Progenitor cell of endocrine pancreas (in vitro differentiated cells): ENCODE results near the gene SMIM28. TPM values are rescaled to one million over a fixed set of nuclear protein-coding genes. Genes with fewer than 3 reads are reported as not detected.

Experiments
- DNase-seq: peaks from one replicate; pipeline ENCODE4 v3.0.0; 2021; ENCODE audit warnings: low spot score; ENCODE audit not compliant: unreplicated experiment
- H3K27ac Mint-ChIP-seq: 2 replicates; pipeline ENCODE4 v1.8.0; 2021; ENCODE audit warnings: mild to moderate bottlenecking, moderate library complexity, mixed read lengths
- H3K27me3 Mint-ChIP-seq: 2 replicates; pipeline ENCODE4 v1.8.0; 2021; ENCODE audit warnings: mixed read lengths
- H3K36me3 Mint-ChIP-seq: 2 replicates; pipeline ENCODE4 v1.8.0; 2022; ENCODE audit warnings: mixed read lengths; ENCODE audit not compliant: insufficient read depth
- H3K4me1 Mint-ChIP-seq: 2 replicates; pipeline ENCODE4 v1.8.0; 2021; ENCODE audit warnings: low read depth, mixed read lengths
- H3K4me3 Mint-ChIP-seq: 2 replicates; pipeline ENCODE4 v1.8.0; 2021; ENCODE audit warnings: low read depth, mild to moderate bottlenecking, moderate library complexity, mixed read lengths
- H3K9me3 Mint-ChIP-seq: 2 replicates; pipeline ENCODE4 v1.8.0; 2021; ENCODE audit warnings: low read depth, mixed read lengths
- total RNA-seq: library from RNA; stranded (reverse); gene quantifications from 2 replicates; pipeline ENCODE4 v1.2.1, GENCODE V29; 2021
- TF ChIP-seq, protein P1 (sequence below): fragments of 200-600 bp; sonication (generic); IDR thresholded peaks from one replicate; pipeline ENCODE4 v1.5.0; 2021; ENCODE audit warnings: antibody characterized with exemption, mild to moderate bottlenecking; ENCODE audit not compliant: unreplicated experiment

SMIM28 gene
- total RNA-seq, 1 donor from 2014 or later, result not detected

- Mint-ChIP-seq H3K4me1 (peaks cover 17% of the 10 kb centered on the region), H3K27ac (peak overlapping the region; percentile 50), H3K9me3 (no peaks in the 10 kb centered on the region), H3K36me3 (peaks cover 7% of the 10 kb centered on the region), H3K27me3 (no peaks in the 10 kb centered on the region), H3K4me3 (peak overlapping the region; percentile 32)
- no peak for DNase-seq
- TF ChIP-seq, protein P1, sequence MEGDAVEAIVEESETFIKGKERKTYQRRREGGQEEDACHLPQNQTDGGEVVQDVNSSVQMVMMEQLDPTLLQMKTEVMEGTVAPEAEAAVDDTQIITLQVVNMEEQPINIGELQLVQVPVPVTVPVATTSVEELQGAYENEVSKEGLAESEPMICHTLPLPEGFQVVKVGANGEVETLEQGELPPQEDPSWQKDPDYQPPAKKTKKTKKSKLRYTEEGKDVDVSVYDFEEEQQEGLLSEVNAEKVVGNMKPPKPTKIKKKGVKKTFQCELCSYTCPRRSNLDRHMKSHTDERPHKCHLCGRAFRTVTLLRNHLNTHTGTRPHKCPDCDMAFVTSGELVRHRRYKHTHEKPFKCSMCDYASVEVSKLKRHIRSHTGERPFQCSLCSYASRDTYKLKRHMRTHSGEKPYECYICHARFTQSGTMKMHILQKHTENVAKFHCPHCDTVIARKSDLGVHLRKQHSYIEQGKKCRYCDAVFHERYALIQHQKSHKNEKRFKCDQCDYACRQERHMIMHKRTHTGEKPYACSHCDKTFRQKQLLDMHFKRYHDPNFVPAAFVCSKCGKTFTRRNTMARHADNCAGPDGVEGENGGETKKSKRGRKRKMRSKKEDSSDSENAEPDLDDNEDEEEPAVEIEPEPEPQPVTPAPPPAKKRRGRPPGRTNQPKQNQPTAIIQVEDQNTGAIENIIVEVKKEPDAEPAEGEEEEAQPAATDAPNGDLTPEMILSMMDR, result no peak
These were observed 24.5 kb downstream of the SMIM28 start for GRCh38 chr6:138401960-138402837.

DNA sequence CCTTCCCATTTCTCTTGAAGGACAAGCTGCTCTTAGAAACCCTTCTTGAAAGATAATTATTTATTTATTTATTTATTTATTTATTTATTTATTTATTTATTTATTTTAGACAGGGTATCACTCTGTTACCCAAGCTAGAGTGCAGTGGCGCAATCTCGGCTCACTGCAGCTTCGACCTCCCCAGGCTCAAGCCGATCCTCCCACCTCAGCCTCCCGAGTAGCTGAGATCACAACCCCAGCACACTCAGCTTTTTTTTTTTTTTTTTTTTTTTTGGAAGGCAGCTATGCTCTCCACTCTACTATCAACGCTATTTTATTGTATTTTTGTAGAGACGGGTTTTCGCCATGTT lies 25.1 kb downstream of the SMIM28 start:
- H3K4me3 Mint-ChIP-seq, result no peak overlapping the region
- DNase-seq, result no peak
- TF ChIP-seq, protein P1, result no peak
- H3K9me3 Mint-ChIP-seq, result no peaks in the 10 kb centered on the region
- H3K27ac Mint-ChIP-seq, result peak overlapping the region; percentile 97
- H3K27me3 Mint-ChIP-seq, result no peaks in the 10 kb centered on the region
- H3K4me1 Mint-ChIP-seq, result peaks cover 14% of the 10 kb centered on the region
- peaks cover 7% of the 10 kb centered on the region for H3K36me3 Mint-ChIP-seq

- Mint-ChIP-seq H3K27me3 (no peaks in the 10 kb centered on the region), H3K27ac (peak overlapping the region; percentile 97), H3K9me3 (no peaks in the 10 kb centered on the region), H3K4me3 (peak overlapping the region; percentile 71), H3K36me3 (peaks cover 10% of the 10 kb centered on the region), H3K4me1 (peaks cover 12% of the 10 kb centered on the region)
- peak; percentile 37 for DNase-seq
- TF ChIP-seq, protein P1, result peak; percentile 39
These were observed 25.7 kb downstream of the SMIM28 start for GRCh38 chr6:138403324-138403800.

DNA sequence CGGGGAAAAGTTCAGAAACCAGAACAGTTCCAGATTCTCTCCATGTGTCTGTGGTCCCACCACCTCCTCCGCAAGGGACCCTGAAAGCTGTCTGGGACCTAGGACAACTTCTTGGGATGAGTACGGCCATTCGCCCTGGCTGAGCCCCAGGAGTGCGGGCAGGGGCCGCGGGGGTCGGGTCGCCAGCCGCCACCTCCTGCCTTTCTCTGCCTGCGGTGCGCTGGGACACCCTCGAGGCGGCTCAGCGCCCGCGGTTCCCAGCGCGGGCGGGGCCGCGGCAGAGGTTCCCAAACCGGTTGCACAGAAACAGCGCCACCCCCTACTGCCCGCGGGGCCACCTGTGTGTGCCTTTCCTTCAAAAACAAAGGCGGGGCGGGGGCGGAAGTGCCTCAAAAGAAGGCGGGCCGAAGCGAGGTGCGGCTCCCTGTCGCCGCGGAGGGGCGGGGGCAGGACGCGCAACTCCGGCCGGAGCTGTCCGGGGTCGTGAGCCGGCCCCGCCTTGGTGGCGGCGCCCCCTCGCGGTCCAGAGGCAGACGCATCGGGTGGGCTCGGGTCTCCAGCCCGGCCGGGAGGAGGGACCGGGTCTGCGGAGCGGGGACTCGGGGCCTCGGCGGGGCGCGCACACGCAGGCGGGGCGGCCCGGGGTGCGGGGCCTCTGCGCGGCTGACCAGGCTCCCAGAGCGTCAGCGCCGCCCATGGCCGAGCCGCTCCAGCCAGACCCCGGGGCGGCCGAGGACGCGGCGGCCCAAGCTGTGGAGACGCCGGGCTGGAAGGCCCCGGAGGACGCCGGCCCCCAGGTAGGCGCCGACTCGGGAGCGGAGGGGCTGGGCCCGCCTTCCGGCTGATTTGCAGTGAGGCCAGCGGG lies 26.3 kb downstream of the SMIM28 start, which contains the start of gene HEBP2:
Gene HEBP2, plus strand, starts transcription at position 423 of the 865 bp plus-strand sequence. Its CDS starts 273 bp downstream, at position 696.
- no peaks in the 10 kb centered on the region for H3K27me3 Mint-ChIP-seq
- TF ChIP-seq, protein P1, result peak; percentile 90
- peak; percentile 98 for DNase-seq
- H3K27ac Mint-ChIP-seq, result peak within 1 kb of the TSS; percentile 97
- peaks cover 12% of the 10 kb centered on the region for H3K4me1 Mint-ChIP-seq
- H3K4me3 Mint-ChIP-seq, result peak within 1 kb of the TSS; percentile 92
- peaks cover 13% of the 10 kb centered on the region for H3K36me3 Mint-ChIP-seq
- H3K9me3 Mint-ChIP-seq, result no peaks in the 10 kb centered on the region
